ENCODE data around the gene TRAPPC6A.

- no peak for TF ChIP-seq CTCF (IDR thresholded peaks at IDR 0.05)
- no peak for TF ChIP-seq POLR2A (IDR thresholded peaks at IDR 0.05)
Measured at GRCh38 chr19:45218426-45218825, 40.4 kb upstream of the TRAPPC6A start.

All from sigmoid colon (tissue), 3 donors.